H7 (cell line): ENCODE measurements around the gene KCNT2. TPM values are rescaled to one million over a fixed set of nuclear protein-coding genes. Genes with fewer than 3 reads are reported as not detected.

Experiments
- DNase-seq: peaks from one replicate; pipeline ENCODE4 v3.0.0; 2012
- H3K27me3 ChIP-seq: 2 replicates; pipeline ENCODE4 v1.6.0; 2011; ENCODE audit warnings: mild to moderate bottlenecking, low read length; ENCODE audit not compliant: control insufficient read depth, insufficient read depth
- H3K36me3 ChIP-seq: replicated peaks from 2 replicates; pipeline ENCODE4 v1.5.1; 2011; ENCODE audit warnings: low read length; ENCODE audit not compliant: control insufficient read depth, insufficient read depth
- H3K4me3 ChIP-seq: 2 replicates; pipeline ENCODE4 v1.5.1; 2011; ENCODE audit warnings: low read depth, mild to moderate bottlenecking, control low read depth, low read length, moderate library complexity; ENCODE audit not compliant: insufficient read depth
- total RNA-seq: library from RNA; depleted of rRNA; stranded (reverse); fragments of >200 nt; shearing (Covaris generic); gene quantifications from 2 replicates; pipeline ENCODE4 v1.2.3, GENCODE V29; 2014; rRNA removed

The KCNT2 gene
- total RNA-seq, 1 experiment from 2014 or later, result 7.0 TPM

DNA sequence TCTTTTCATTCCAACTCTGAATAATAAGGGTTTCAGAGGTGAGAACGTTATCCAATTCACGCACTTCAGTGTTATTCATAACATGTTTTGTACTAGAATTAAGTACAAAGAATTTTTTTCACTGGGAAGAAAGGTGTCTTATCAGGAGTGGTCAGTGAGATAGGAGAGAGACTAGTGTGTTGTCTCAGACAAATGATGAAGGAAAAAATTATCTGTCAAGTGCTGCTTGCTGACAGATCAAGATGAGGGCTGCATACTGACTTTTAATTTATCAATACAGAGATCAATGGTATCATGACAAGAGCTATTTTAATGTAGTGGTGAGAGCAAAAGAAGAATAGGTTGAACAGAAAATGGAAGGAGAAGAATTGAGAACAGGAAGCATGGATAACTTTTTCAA lies 402.4 kb downstream of the KCNT2 start:
- no peaks in the 10 kb centered on the region for H3K36me3 ChIP-seq
- DNase-seq, result no peak
- H3K27me3 ChIP-seq, result no peaks in the 10 kb centered on the region
- H3K4me3 ChIP-seq, result no peak overlapping the region

DNA sequence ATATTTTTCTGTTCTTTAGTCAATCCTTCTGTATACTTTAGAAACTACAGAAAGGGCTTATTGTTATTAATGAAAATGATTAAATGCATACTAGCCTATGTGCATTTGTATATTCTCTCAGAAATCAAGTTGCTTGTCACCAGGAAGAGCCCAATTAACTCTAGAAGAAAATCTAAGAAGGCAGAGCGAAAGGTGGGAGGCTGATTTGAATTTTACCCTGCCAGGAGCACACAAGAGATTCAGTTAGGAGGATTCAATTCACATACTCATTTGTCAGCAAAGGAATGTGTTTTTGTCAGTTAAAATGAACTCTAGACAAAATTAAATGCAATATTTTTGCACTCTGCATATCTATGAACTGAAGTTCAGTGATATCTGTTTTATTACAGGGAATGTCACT lies 411.8 kb downstream of the KCNT2 start:
- DNase-seq, result no peak
- Histone ChIP-seq H3K36me3 (no peaks in the 10 kb centered on the region), H3K27me3 (no peaks in the 10 kb centered on the region)

DNA sequence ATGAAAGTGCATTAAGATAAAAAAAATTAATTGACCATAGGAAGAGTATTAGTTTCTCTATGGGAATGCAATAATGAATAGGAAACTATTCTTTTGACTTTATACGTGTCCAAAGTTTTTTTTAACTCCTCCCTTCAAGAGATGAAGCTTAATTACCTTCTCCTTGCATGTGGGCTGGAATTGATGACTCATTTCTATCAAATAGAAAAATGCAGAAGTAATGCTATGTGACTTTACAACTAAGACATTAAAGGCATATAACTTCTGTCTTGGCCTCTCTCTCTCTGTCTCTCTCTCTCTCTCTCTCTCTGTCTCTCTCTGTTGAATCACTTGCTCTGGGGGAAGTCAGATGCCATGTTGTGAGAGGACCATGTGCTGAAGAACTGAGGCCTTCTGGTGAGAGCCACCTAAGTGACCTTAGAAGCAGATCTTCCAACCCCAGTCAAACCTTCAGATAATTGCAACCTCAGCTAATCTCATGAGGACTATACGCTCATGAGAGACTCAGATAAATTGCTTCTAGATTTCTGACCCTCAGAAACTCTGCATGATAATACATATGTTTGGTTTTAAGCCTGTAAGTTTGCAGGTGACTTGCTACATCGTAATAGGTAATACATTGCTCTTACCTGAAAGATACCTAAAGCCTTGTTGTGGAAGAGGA lies 414.2 kb downstream of the KCNT2 start:
- H3K4me3 ChIP-seq, result no peak overlapping the region
- DNase-seq, result no peak
- no peaks in the 10 kb centered on the region for H3K27me3 ChIP-seq
- H3K36me3 ChIP-seq, result no peaks in the 10 kb centered on the region

More for the DNA sequence above, 411.8 kb downstream of the KCNT2 start:
- H3K4me3 ChIP-seq, result no peak overlapping the region

DNA sequence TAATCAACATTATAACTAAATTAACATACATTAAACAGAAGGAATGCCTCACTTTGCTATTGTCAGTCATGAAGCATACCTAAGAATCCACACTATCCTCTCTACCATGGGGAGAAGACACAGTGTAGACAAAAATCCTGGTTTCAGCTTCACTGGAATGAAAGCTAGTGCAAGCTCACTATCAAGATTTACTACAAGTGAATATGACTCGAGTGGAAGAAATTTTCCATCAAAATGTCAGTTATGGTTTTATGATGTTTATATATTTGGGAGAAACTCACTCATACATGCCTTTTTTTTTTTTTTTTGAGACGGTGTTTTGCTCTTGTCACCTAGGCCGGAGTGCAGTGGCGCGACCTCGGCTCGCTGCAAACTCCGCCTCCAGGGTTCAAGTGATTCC lies 424.3 kb downstream of the KCNT2 start:
- H3K36me3 ChIP-seq, result no peaks in the 10 kb centered on the region
- H3K27me3 ChIP-seq, result no peaks in the 10 kb centered on the region; the same call in 1 of the 2 replicates
- no peak for DNase-seq
- H3K4me3 ChIP-seq, result no peak overlapping the region

DNA sequence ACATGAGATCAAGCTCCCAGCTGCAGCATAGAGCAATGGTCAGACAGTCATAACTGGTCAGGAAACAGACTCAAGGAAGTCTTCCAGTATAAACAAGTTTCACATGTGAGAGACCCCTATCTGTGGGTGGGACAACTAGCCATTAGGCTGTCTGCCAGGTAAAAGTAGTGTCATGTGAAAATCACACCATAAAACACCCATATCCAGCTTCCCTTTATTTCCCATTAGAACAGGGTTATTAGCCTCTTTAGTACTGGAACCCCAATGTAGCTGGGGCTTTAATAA lies 426.7 kb downstream of the KCNT2 start:
- no peaks in the 10 kb centered on the region for H3K36me3 ChIP-seq
- H3K27me3 ChIP-seq, result no peaks in the 10 kb centered on the region; the same call in 1 of the 2 replicates
- DNase-seq, result no peak
- no peak overlapping the region for H3K4me3 ChIP-seq

DNA sequence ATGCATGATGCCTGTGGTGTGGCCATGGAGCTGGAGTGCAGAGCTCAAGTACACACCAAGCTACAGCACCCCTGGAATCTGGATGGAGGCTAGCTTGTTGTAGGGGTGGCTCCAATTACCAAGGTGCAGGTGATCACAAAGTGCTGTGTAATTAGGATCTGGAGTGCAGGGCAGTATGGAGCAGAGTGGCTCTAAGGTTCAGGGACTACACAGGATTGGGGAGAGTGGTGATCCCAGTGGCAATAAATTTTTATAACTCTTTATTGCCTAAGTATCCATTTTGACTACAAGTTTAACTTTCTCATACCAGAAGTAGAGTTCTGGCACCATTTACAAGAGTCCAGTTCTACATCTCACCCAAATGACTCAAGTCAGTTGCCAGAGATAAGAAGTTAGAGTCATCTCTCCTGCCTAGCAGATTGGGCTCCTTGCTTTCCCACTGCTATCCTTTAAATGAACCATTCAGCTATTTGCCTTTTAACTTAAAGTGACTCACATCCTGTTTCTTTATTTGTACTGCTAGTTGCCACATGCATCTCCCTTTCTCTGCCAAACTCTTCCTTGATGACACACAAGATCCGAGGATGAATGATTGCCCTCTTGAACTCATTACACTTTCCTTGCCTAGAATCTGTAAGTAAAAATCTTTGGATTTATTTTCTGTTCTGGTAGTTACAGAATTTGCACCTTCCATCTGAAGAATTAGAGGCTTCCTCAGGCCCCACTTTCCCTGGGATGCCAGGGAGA lies 427.2 kb downstream of the KCNT2 start:
- DNase-seq, result no peak
- H3K36me3 ChIP-seq, result no peaks in the 10 kb centered on the region
- no peaks in the 10 kb centered on the region; the same call in 1 of the 2 replicates for H3K27me3 ChIP-seq
- no peak overlapping the region for H3K4me3 ChIP-seq

DNA sequence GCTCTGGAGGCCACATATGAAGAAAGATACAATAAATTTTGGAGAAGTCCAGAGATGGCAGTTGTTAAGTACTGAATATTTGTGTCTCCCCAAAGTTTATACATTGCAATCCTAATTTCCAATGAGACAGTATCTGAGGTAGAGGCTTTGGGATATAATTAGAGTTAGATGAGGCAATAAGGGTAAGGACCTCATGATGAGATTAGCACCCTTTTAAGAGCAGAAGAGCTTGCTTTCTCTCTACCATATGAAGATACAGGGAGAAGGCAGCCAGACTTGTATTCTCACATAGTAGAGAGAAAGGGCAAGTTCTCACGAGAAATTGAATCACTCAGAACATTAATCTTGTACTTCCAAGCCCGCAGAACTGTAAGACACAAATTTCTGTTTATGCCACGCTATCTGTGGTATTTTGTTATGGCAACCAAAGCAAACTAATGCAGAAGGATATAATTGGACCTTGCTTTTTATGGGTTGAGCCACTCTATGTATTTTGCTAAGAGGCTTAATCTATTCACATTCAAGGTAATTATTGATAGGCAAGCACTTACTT lies 430.1 kb downstream of the KCNT2 start:
- no peaks in the 10 kb centered on the region for H3K36me3 ChIP-seq

More for the DNA sequence above, 430.1 kb downstream of the KCNT2 start:
- DNase-seq, result no peak
- Histone ChIP-seq H3K4me3 (no peak overlapping the region), H3K27me3 (no peaks in the 10 kb centered on the region)

Other genes starting within 250 kb of the KCNT2 start
- not detected in 2 replicates for gene CFH, start 43.6 kb upstream of the KCNT2 start, total RNA-seq
- gene CFHR3, start 166.4 kb upstream of the KCNT2 start, total RNA-seq, result 0.87 and 3.0 TPM in 2 replicates
- gene CFHR1, start 211.3 kb upstream of the KCNT2 start, total RNA-seq, result not detected in 2 replicates